HCT116 (cell line): Measurements from ENCODE around the gene LPAR1. TPM values are rescaled to one million over a fixed set of nuclear protein-coding genes. Genes with fewer than 3 reads are reported as not detected.
A peak's percentile ranks its signal among the peaks of the same experiment; 100 is the strongest.

ENCODE experiments used
- ATAC-seq: fragments of 200-7000 bp; cut with Tn5 transposase; 2 replicates; pipeline ENCODE4 v1.9.1; 2020; ENCODE audit warnings: mild to moderate bottlenecking, moderate library complexity
- BruUV-seq: library from RNA; stranded (reverse); fragments of 400-500 nt; replicated peaks from 2 replicates; lab custom pipeline; 2021; lab: Mats Ljungman, UMichigan
- CTCF ChIA-PET: fragments of 300-600 bp; sonication (Branson Sonifier 250); formaldehyde crosslinking; loops from one replicate; lab custom pipeline; 2021; ENCODE audit warnings: antibody characterized with exemption; lab: Charles Lee
- POLR2A ChIA-PET: fragments of 300-600, 350-600 bp; sonication (Branson Sonifier 250); formaldehyde crosslinking; loops from one replicate; lab custom pipeline; 2021; ENCODE audit warnings: antibody characterized with exemption; lab: Charles Lee
- RAD21 ChIA-PET, 2 experiments: fragments of 300-600 bp; sonication (Branson Sonifier 250); formaldehyde crosslinking; loops; one replicate each; lab custom pipeline; 2023; ENCODE audit warnings: low total read pairs in 2 of 2; ENCODE audit not compliant: uncharacterized antibody in 2 of 2, unreplicated experiment in 2 of 2, low non-redundant PET in 1 of 2; lab: Charles Lee
- DNase-seq: peaks from one replicate; pipeline ENCODE4 v3.0.0-alpha.2; 2010; ENCODE audit warnings: low read depth, low spot score
- H2AFZ ChIP-seq: fragments of 200-600 bp; shearing (Covaris generic), sonication (generic); 2 replicates; pipeline ENCODE4 v1.6.1; 2017; ENCODE audit warnings: low read depth, mixed run types, mixed read lengths, antibody characterized with exemption, low read length; ENCODE audit not compliant: poor library complexity, severe bottlenecking
- H3K27ac ChIP-seq: 2 replicates; pipeline ENCODE4 v1.5.1; 2012; ENCODE audit warnings: low read depth, low read length
- H3K27me3 ChIP-seq: fragments of 200-600 bp; sonication (generic); 2 replicates; pipeline ENCODE4 v1.6.1; 2016; ENCODE audit warnings: mixed run types, low read length, mixed read lengths; ENCODE audit not compliant: insufficient read depth
- H3K36me3 ChIP-seq, 2 experiments: fragments of 200-500 bp in 1 of 2; fragments of 200-600 bp in 1 of 2; sonication (Bioruptor generic) in 1 of 2; sonication (generic) in 1 of 2; 2 replicates each; pipeline versions ENCODE4 v1.5.1 to v1.6.1; 2014 to 2016; ENCODE audit warnings: low read length in 2 of 2, inconsistent platforms in 1 of 2, mixed read lengths in 1 of 2, mixed run types in 1 of 2; ENCODE audit not compliant: insufficient read depth in 2 of 2, control insufficient read depth in 1 of 2
- H3K4me1 ChIP-seq, 2 experiments: fragments of 200-600 bp in 1 of 2; sonication (generic) in 1 of 2; 2 replicates each; pipeline versions ENCODE4 v1.5.1 to v1.6.1; 2012 to 2017; ENCODE audit warnings: low read length in 2 of 2, inconsistent platforms in 1 of 2, mild to moderate bottlenecking in 1 of 2, mixed read lengths in 1 of 2, mixed run types in 1 of 2, moderate library complexity in 1 of 2; ENCODE audit not compliant: insufficient read depth in 2 of 2, control insufficient read depth in 1 of 2
- H3K4me2 ChIP-seq: fragments of 200-600 bp; sonication (generic); 2 replicates; pipeline ENCODE4 v1.6.1; 2017; ENCODE audit warnings: mixed run types, low read length, mixed read lengths
- H3K4me3 ChIP-seq, 2 experiments: fragments of 200-600 bp in 1 of 2; sonication (generic) in 1 of 2; replicated peaks in 1 of 2; 2 replicates each; pipeline ENCODE4 v1.5.1; 2011 to 2016; ENCODE audit warnings: low read length in 2 of 2, control low read depth in 1 of 2, low read depth in 1 of 2, mild to moderate bottlenecking in 1 of 2, mixed read lengths in 1 of 2, mixed run types in 1 of 2
- H3K79me2 ChIP-seq: fragments of 200-600 bp; sonication (generic); 2 replicates; pipeline ENCODE4 v1.6.1; 2017; ENCODE audit warnings: mild to moderate bottlenecking, mixed run types, low read length, moderate library complexity, mixed read lengths; ENCODE audit not compliant: insufficient read depth
- H3K9ac ChIP-seq: fragments of 200-600 bp; sonication (generic); 2 replicates; pipeline ENCODE4 v1.6.1; 2016; ENCODE audit warnings: low read length, mixed read lengths
- H3K9me2 ChIP-seq: fragments of 200-600 bp; sonication (generic), shearing (Covaris generic); 2 replicates; pipeline ENCODE4 v1.6.1; 2017; ENCODE audit warnings: mixed run types, mild to moderate bottlenecking, moderate library complexity; ENCODE audit not compliant: insufficient read depth
- H3K9me3 ChIP-seq, 2 experiments: fragments of 200-500 bp in 1 of 2; fragments of 200-600 bp in 1 of 2; sonication (Bioruptor generic) in 1 of 2; sonication (generic) in 1 of 2; 2 replicates each; pipeline ENCODE4 v1.6.1; 2014 to 2017; ENCODE audit warnings: low read length in 2 of 2, mixed read lengths in 2 of 2, inconsistent platforms in 1 of 2, low read depth in 1 of 2, mild to moderate bottlenecking in 1 of 2, mixed run types in 1 of 2, moderate library complexity in 1 of 2; ENCODE audit not compliant: control insufficient read depth in 1 of 2, insufficient read depth in 1 of 2
- H4K20me1 ChIP-seq: fragments of 200-600 bp; sonication (generic), shearing (Covaris generic); 2 replicates; pipeline ENCODE4 v1.6.1; 2017; ENCODE audit warnings: mixed run types, mild to moderate bottlenecking, moderate library complexity; ENCODE audit not compliant: insufficient read depth
- POLR2A ChIP-seq: IDR thresholded peaks from 2 replicates; pipeline ENCODE4 v1.7.0; 2011; ENCODE audit warnings: borderline replicate concordance; ENCODE audit not compliant: insufficient read depth, insufficient read length; ENCODE audit errors: extremely low read depth
- POLR2AphosphoS5 ChIP-seq: IDR thresholded peaks from 2 replicates; pipeline ENCODE4 v1.6.1; 2011; ENCODE audit warnings: mild to moderate bottlenecking, low read depth, low read length, moderate library complexity
- SRF ChIP-seq: IDR thresholded peaks from 2 replicates; pipeline ENCODE4 v1.6.1; 2012; ENCODE audit warnings: low read depth
- ZFX ChIP-seq: fragments of 450-650 bp; IDR thresholded peaks from 2 replicates; pipeline ENCODE4 v1.6.1; 2017
- intact Hi-C: fragments of 100-400 bp; cut with micrococcal nuclease; formaldehyde crosslinking; loops from 2 replicates; pipeline ENCODE4 v1.10.0; 2022
- total RNA-seq: library from RNA; stranded (reverse); gene quantifications from one replicate; pipeline ENCODE4 v1.2.1, GENCODE V29; 2021; ENCODE audit not compliant: unreplicated experiment
- TF ChIP-seq, protein P1 (sequence below): IDR thresholded peaks from 2 replicates; pipeline ENCODE4 v1.6.1; 2012; ENCODE audit warnings: low read depth
- TF ChIP-seq, protein P2 (sequence below): IDR thresholded peaks from 2 replicates; pipeline ENCODE4 v1.6.1; 2012

Gene LPAR1
- total RNA-seq, 1 experiment from 2014 or later: 7.4 TPM

DNA sequence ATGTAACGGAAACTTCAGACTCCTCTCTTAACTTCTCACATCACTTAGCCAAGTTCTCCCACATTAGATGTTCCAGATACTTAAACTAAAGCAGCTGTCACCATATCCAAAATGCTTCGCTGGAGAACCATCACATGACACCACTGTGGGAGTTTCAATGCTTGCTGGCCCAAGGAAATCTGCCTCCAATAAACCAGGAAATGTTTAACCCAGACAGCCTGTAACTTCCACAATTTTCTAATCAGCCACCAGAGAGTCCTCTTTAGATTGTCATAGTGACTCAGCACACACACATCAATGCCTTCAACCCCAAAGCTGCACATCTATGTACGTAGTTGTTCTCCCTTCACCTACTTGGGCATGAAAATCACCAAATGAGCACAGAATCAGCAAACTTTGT is 118.7 kb downstream of the LPAR1 start (continued):
- TF ChIP-seq, protein P1, sequence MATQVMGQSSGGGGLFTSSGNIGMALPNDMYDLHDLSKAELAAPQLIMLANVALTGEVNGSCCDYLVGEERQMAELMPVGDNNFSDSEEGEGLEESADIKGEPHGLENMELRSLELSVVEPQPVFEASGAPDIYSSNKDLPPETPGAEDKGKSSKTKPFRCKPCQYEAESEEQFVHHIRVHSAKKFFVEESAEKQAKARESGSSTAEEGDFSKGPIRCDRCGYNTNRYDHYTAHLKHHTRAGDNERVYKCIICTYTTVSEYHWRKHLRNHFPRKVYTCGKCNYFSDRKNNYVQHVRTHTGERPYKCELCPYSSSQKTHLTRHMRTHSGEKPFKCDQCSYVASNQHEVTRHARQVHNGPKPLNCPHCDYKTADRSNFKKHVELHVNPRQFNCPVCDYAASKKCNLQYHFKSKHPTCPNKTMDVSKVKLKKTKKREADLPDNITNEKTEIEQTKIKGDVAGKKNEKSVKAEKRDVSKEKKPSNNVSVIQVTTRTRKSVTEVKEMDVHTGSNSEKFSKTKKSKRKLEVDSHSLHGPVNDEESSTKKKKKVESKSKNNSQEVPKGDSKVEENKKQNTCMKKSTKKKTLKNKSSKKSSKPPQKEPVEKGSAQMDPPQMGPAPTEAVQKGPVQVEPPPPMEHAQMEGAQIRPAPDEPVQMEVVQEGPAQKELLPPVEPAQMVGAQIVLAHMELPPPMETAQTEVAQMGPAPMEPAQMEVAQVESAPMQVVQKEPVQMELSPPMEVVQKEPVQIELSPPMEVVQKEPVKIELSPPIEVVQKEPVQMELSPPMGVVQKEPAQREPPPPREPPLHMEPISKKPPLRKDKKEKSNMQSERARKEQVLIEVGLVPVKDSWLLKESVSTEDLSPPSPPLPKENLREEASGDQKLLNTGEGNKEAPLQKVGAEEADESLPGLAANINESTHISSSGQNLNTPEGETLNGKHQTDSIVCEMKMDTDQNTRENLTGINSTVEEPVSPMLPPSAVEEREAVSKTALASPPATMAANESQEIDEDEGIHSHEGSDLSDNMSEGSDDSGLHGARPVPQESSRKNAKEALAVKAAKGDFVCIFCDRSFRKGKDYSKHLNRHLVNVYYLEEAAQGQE: no peak
- TF ChIP-seq SRF (no peak), POLR2AphosphoS5 (no peak), ZFX (no peak)

DNA sequence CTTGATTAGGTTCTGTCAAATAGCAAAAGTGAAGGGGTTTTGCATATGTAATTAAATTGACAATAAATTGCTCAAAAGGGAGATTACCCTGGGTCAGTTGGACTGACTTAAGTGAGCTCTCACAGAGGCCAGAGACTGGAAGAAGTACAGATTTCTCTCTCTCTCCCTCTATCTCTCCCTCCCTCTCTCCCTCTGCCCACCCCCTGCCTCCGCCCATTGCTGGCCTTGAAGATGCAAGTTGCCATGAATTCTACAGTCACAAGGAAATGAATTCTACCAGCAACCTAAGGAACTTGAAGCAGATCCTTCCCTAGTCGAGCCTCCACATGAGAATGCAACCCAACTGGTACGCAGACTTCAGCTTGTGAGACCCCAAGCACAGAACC is 119.2 kb downstream of the LPAR1 start:
- Histone ChIP-seq H3K4me3 (no peak overlapping the region), H3K27me3 (no peaks in the 10 kb centered on the region), H2AFZ (no peak overlapping the region), H3K79me2 (no peaks in the 10 kb centered on the region), H3K4me2 (peak overlapping the region; percentile 40), H3K4me1 (peaks cover 0 to 28% of the 10 kb centered on the region in 2 experiments; a peak in 2 of 4 replicates), H4K20me1 (no peaks in the 10 kb centered on the region), H3K9ac (no peak overlapping the region), H3K9me2 (no peaks in the 10 kb centered on the region), H3K27ac (no peak overlapping the region), H3K36me3 (no peaks in the 10 kb centered on the region), H3K9me3 (no peaks in the 10 kb centered on the region)
- ATAC-seq (no peak), DNase-seq (no peak)
- POLR2A ChIA-PET: no interaction called here
- RAD21 ChIA-PET: no interaction called here
- TF ChIP-seq, protein P2, sequence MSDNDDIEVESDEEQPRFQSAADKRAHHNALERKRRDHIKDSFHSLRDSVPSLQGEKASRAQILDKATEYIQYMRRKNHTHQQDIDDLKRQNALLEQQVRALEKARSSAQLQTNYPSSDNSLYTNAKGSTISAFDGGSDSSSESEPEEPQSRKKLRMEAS: no peak
- TF ChIP-seq POLR2A: no peak
- no peak for TF ChIP-seq ZFX
- intact Hi-C loops: no loop called here
- CTCF ChIA-PET: no interaction called here
- no TSS peak for BruUV-seq
